Measurements from ENCODE around the gene ZNF773. TPM values are rescaled to one million over a fixed set of nuclear protein-coding genes. Genes with fewer than 3 reads are reported as not detected.
"Not testable (repeated sequence)": the region's sequence is repeated elsewhere in the genome, so short reads cannot be mapped to it uniquely, and the experiment has no call there.

The ZNF773 gene
- total and polyA plus RNA-seq, 7 donors = 1.2 to 34.1 (median 8.4) TPM

GRCh38 chr19:57511484-57511883 is 11.7 kb downstream of the ZNF773 start:
- Histone ChIP-seq H3K27ac (no peak overlapping the region), H3K9me3 (peaks cover 8 to 38% (median 28%) of the 10 kb centered on the region in 4 donors), H3K36me3 (peaks cover 11 to 72% (median 18%) of the 10 kb centered on the region in 4 donors), H3K4me1 (no peaks in the 10 kb centered on the region), H3K27me3 (no peaks in the 10 kb centered on the region), H3K4me3 (no peak overlapping the region)
- no peak for DNase-seq
- no peak for TF ChIP-seq EP300 (IDR thresholded peaks at IDR 0.05)
- no peak for TF ChIP-seq POLR2AphosphoS5 (IDR thresholded peaks at IDR 0.05)
- no peak for TF ChIP-seq CTCF (IDR thresholded peaks at IDR 0.05)
- no peak for TF ChIP-seq POLR2A (IDR thresholded peaks at IDR 0.05)
- intact Hi-C loops (cut with DNase I) = no loop called here

- intact Hi-C loops (cut with DNase I) = no loop called here
- no peak overlapping the region for H3K27ac ChIP-seq
- no peaks in the 10 kb centered on the region for H3K4me1 ChIP-seq
- TF ChIP-seq EP300 (IDR thresholded peaks at IDR 0.05) (no peak), POLR2A (IDR thresholded peaks at IDR 0.05) (no peak), POLR2AphosphoS5 (IDR thresholded peaks at IDR 0.05) (no peak), CTCF (IDR thresholded peaks at IDR 0.05) (no peak)
- H3K27me3 ChIP-seq = no peaks in the 10 kb centered on the region
- H3K9me3 ChIP-seq = peaks cover 8 to 38% (median 25%) of the 10 kb centered on the region in 4 donors
- H3K4me3 ChIP-seq = no peak overlapping the region
- WGBS, 2 donors = 95 to 96% methylated on average over 6 of the region's 6 CpGs
- peaks cover 0 to 72% (median 7%) of the 10 kb centered on the region in 4 donors for H3K36me3 ChIP-seq
- no peak for DNase-seq
Measured at GRCh38 chr19:57512845-57513244, 13.1 kb downstream of the ZNF773 start.

- H3K36me3 ChIP-seq = peaks cover 0 to 55% (median 9%) of the 10 kb centered on the region in 4 donors
- TF ChIP-seq POLR2A (IDR thresholded peaks at IDR 0.05) = no peak
- TF ChIP-seq CTCF (IDR thresholded peaks at IDR 0.05) = no peak
- no peak for TF ChIP-seq EP300 (IDR thresholded peaks at IDR 0.05)
- TF ChIP-seq POLR2AphosphoS5 (IDR thresholded peaks at IDR 0.05) = no peak
Measured at GRCh38 chr19:57515255-57515654, 15.5 kb downstream of the ZNF773 start.

GRCh38 chr19:57518021-57518420 is 18.3 kb downstream of the ZNF773 start:
- WGBS, 2 donors = 88 to 90% methylated on average over 4 of the region's 4 CpGs
- H3K27me3 ChIP-seq; intact Hi-C loops (cut with DNase I); H3K4me3 ChIP-seq; H3K4me1 ChIP-seq; H3K27ac ChIP-seq; DNase-seq: not testable (repeated sequence)
- Histone ChIP-seq H3K9me3 (peaks cover 2 to 23% (median 11%) of the 10 kb centered on the region in 4 donors), H3K36me3 (peaks cover 0 to 49% (median 9%) of the 10 kb centered on the region in 4 donors)

More at GRCh38 chr19:57515255-57515654, 15.5 kb downstream of the ZNF773 start:
- no peak overlapping the region for H3K4me3 ChIP-seq
- peaks cover 8 to 31% (median 23%) of the 10 kb centered on the region in 4 donors for H3K9me3 ChIP-seq
- WGBS, 2 donors = 81 to 95% methylated on average over 5 of the region's 5 CpGs
- intact Hi-C loops (cut with DNase I) = no loop called here
- H3K27ac ChIP-seq = no peak overlapping the region
- DNase-seq = no peak
- H3K4me1 ChIP-seq = no peaks in the 10 kb centered on the region
- no peaks in the 10 kb centered on the region for H3K27me3 ChIP-seq

GRCh38 chr19:57527136-57527881 is 27.6 kb downstream of the ZNF773 start, which contains the start of gene ZNF549:
ZNF549 (plus strand) TSS chr19:57527356; CDS start chr19:57527574, 218 bp downstream.
- peak within 1 kb of the TSS; percentile 63 to 94 (median 77) for H3K4me3 ChIP-seq
- H3K27me3 ChIP-seq = no peaks in the 10 kb centered on the region

More at GRCh38 chr19:57527136-57527881, 27.6 kb downstream of the ZNF773 start, which contains the start of gene ZNF549:
- DNase-seq = peak; percentile 95
- Histone ChIP-seq H3K9me3 (peaks cover 0 to 4% (median 4%) of the 10 kb centered on the region in 4 donors), H3K4me1 (peaks cover 0 to 13% (median 10%) of the 10 kb centered on the region in 4 donors), H3K27ac (peak within 1 kb of the TSS; percentile 81 to 86 (median 83)), H3K36me3 (peaks cover under 1 to 16% (median 4%) of the 10 kb centered on the region in 4 donors)
- TF ChIP-seq POLR2AphosphoS5 (IDR thresholded peaks at IDR 0.05) (peak; percentile 44 to 72 (median 64)), EP300 (IDR thresholded peaks at IDR 0.05) (peak in 1 of 4 donors; percentile 37), POLR2A (IDR thresholded peaks at IDR 0.05) (no peak)
- 1 to 2% methylated on average over 64 of the region's 64 CpGs for WGBS, 2 donors
- intact Hi-C loops (cut with DNase I) = no loop called here
